PFSK-1 (cell line): ENCODE data around the gene MAGI2.

Source experiments
- FOXP2 ChIP-seq: optimal IDR thresholded peaks from 2 replicates; pipeline ENCODE3; 2011; ENCODE audit warnings: borderline replicate concordance, control low read depth, inconsistent platforms; ENCODE audit not compliant: insufficient read depth; ENCODE audit errors: extremely low read length, extremely low read depth
- POLR2AphosphoS5 ChIP-seq: IDR thresholded peaks from 2 replicates; pipeline ENCODE4 v1.6.1; 2012; ENCODE audit warnings: low read depth, mild to moderate bottlenecking, control low read depth, low read length, moderate library complexity
- SIN3A ChIP-seq: IDR thresholded peaks from 2 replicates; pipeline ENCODE4 v1.6.1; 2012; ENCODE audit warnings: mild to moderate bottlenecking, low read length, moderate library complexity, borderline replicate concordance; ENCODE audit not compliant: insufficient read depth
- TAF1 ChIP-seq: IDR thresholded peaks from 2 replicates; pipeline ENCODE4 v1.6.1; 2012; ENCODE audit warnings: low read length, control low read depth, borderline replicate concordance; ENCODE audit not compliant: insufficient read depth
- TF ChIP-seq, protein P1 (sequence below), 2 experiments: IDR thresholded peaks; 2 replicates each; pipeline versions ENCODE4 v1.6.1 to v1.8.0; 2011 to 2012; ENCODE audit warnings: low read depth in 2 of 2, low read length in 2 of 2, control low read depth in 1 of 2, inconsistent platforms in 1 of 2, mild to moderate bottlenecking in 1 of 2, moderate library complexity in 1 of 2; ENCODE audit not compliant: insufficient read depth in 1 of 2

DNA sequence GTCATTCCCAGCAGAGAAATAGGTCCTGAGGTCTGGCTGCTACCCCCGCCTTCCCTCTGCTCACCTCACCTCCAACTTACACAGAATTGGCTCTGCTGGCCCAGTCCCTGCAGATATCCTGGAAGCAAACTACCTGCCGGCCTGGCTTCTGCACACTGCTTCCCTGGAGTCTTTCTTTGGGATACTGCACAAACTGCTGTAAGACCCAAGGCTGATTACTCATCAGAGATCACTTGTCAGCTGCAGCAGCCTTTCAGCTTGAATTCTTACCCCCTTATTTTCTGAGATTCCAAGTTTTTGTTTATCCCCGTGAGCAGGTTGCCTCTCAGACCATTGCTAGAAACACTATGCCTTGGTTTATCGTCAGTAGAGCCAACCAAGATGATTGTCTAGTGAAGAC is 1228.5 kb downstream of the MAGI2 start:
- TF ChIP-seq POLR2AphosphoS5: no peak
- TF ChIP-seq, protein P1, sequence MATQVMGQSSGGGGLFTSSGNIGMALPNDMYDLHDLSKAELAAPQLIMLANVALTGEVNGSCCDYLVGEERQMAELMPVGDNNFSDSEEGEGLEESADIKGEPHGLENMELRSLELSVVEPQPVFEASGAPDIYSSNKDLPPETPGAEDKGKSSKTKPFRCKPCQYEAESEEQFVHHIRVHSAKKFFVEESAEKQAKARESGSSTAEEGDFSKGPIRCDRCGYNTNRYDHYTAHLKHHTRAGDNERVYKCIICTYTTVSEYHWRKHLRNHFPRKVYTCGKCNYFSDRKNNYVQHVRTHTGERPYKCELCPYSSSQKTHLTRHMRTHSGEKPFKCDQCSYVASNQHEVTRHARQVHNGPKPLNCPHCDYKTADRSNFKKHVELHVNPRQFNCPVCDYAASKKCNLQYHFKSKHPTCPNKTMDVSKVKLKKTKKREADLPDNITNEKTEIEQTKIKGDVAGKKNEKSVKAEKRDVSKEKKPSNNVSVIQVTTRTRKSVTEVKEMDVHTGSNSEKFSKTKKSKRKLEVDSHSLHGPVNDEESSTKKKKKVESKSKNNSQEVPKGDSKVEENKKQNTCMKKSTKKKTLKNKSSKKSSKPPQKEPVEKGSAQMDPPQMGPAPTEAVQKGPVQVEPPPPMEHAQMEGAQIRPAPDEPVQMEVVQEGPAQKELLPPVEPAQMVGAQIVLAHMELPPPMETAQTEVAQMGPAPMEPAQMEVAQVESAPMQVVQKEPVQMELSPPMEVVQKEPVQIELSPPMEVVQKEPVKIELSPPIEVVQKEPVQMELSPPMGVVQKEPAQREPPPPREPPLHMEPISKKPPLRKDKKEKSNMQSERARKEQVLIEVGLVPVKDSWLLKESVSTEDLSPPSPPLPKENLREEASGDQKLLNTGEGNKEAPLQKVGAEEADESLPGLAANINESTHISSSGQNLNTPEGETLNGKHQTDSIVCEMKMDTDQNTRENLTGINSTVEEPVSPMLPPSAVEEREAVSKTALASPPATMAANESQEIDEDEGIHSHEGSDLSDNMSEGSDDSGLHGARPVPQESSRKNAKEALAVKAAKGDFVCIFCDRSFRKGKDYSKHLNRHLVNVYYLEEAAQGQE (IDR thresholded peaks at IDR 0.05; ENCODE audit: insufficient read depth in 1 of 2, low read depth in 2 of 2, low read length in 2 of 2): no peak
- no peak for TF ChIP-seq TAF1
- TF ChIP-seq FOXP2: no peak
- no peak for TF ChIP-seq SIN3A
